Kidney epithelial cell (primary cell): Measurements from ENCODE around the gene LIN7A. TPM values are rescaled to one million over a fixed set of nuclear protein-coding genes. Genes with fewer than 3 reads are reported as not detected.

Source experiments
- DNase-seq: peaks from one replicate; pipeline ENCODE4 v3.0.0-alpha.2; 2010; ENCODE audit warnings: low read depth
- H3K27me3 ChIP-seq: 2 replicates; pipeline ENCODE4 v1.6.0; 2011; ENCODE audit warnings: low read length; ENCODE audit not compliant: control insufficient read depth, insufficient read depth
- H3K36me3 ChIP-seq: 2 replicates; pipeline ENCODE4 v1.5.1; 2011; ENCODE audit warnings: low read length; ENCODE audit not compliant: control insufficient read depth, insufficient read depth
- H3K4me3 ChIP-seq: 2 replicates; pipeline ENCODE4 v1.5.1; 2011; ENCODE audit warnings: low read depth, mild to moderate bottlenecking, control low read depth, low read length
- CTCF ChIP-seq: IDR thresholded peaks from 2 replicates; pipeline ENCODE4 v1.5.1; 2011; ENCODE audit warnings: mild to moderate bottlenecking, moderate library complexity, low read length, control low read depth, inconsistent platforms; ENCODE audit not compliant: insufficient read depth, poor library complexity, severe bottlenecking
- total RNA-seq: library from RNA; depleted of rRNA; stranded (reverse); fragments of >200 nt; gene quantifications from 2 replicates; pipeline ENCODE4 v1.2.3, GENCODE V29; 2015

The LIN7A gene
- total RNA-seq, 1 donor from 2014 or later: 0.79 TPM

GRCh38 chr12:80967565-80967964 lies 29.8 kb upstream of the LIN7A start:
- H3K27me3 ChIP-seq: no peaks in the 10 kb centered on the region
- DNase-seq: no peak
- H3K4me3 ChIP-seq: no peak overlapping the region
- no peak for TF ChIP-seq CTCF
- no peaks in the 10 kb centered on the region for H3K36me3 ChIP-seq

GRCh38 chr12:80966001-80966400 lies 28.3 kb upstream of the LIN7A start:
- no peak for DNase-seq
- H3K36me3 ChIP-seq: no peaks in the 10 kb centered on the region
- no peak for TF ChIP-seq CTCF
- H3K4me3 ChIP-seq: no peak overlapping the region
- no peaks in the 10 kb centered on the region for H3K27me3 ChIP-seq

GRCh38 chr12:80958162-80958561 lies 20.4 kb upstream of the LIN7A start:
- no peak for TF ChIP-seq CTCF
- Histone ChIP-seq H3K36me3 (no peaks in the 10 kb centered on the region), H3K27me3 (no peaks in the 10 kb centered on the region), H3K4me3 (no peak overlapping the region)
- no peak for DNase-seq

- H3K4me3 ChIP-seq: no peak overlapping the region
- TF ChIP-seq CTCF: no peak
- no peak for DNase-seq
- no peaks in the 10 kb centered on the region for H3K36me3 ChIP-seq
- H3K27me3 ChIP-seq: no peaks in the 10 kb centered on the region
Measured at GRCh38 chr12:80954857-80955520, 17.3 kb upstream of the LIN7A start.

- Histone ChIP-seq H3K36me3 (no peaks in the 10 kb centered on the region), H3K27me3 (no peaks in the 10 kb centered on the region), H3K4me3 (no peak overlapping the region)
- no peak for DNase-seq
- TF ChIP-seq CTCF: no peak
Measured at GRCh38 chr12:80952443-80952842, 14.7 kb upstream of the LIN7A start.

- Histone ChIP-seq H3K27me3 (no peaks in the 10 kb centered on the region), H3K36me3 (no peaks in the 10 kb centered on the region), H3K4me3 (no peak overlapping the region)
- TF ChIP-seq CTCF: peak; percentile 12
- no peak for DNase-seq
Measured at GRCh38 chr12:80946591-80946990, 8.9 kb upstream of the LIN7A start.
